ENCODE data around the gene ANO9. TPM values are rescaled to one million over a fixed set of nuclear protein-coding genes. Genes with fewer than 3 reads are reported as not detected.
"Not testable (repeated sequence)": the region's sequence is repeated elsewhere in the genome, so short reads cannot be mapped to it uniquely, and the experiment has no call there.

The ANO9 gene
- total RNA-seq, 1 experiment from 2014 or later = 16.6 TPM

- peaks cover 12% of the 10 kb centered on the region; the same call in 1 of the 2 replicates for H4K20me1 ChIP-seq (ENCODE audit: low read length)
- no peak overlapping the region for H3K27ac ChIP-seq (ENCODE audit: low read length)
- H3K4me3 ChIP-seq (ENCODE audit: low read length) = no peak overlapping the region
- intact Hi-C loops (cut with micrococcal nuclease) = loop anchor here (10.0 kb wide), 1 partner anchor 53 kb away; the partner anchor contains the start of gene ANO9
- H3K9ac ChIP-seq (ENCODE audit: low read length) = no peak overlapping the region
- BruUV-seq (replicated peaks) = no TSS peak
- H3K36me3 ChIP-seq (ENCODE audit: low read depth, low read length) = 0 out of 2 replicates have a peak, but pooled peaks cover 1% of the 10 kb centered on the region
- H3K4me1 ChIP-seq (ENCODE audit: insufficient read depth, low read length) = peaks cover 19% of the 10 kb centered on the region
- no peaks in the 10 kb centered on the region for H3K27me3 ChIP-seq (ENCODE audit: low read length)
- no peaks in the 10 kb centered on the region for H3F3A ChIP-seq (ENCODE audit: low read length, unreplicated experiment)
- H3K9me2 ChIP-seq (replicated peaks; ENCODE audit: low read length) = no peaks in the 10 kb centered on the region
- no peak for TF ChIP-seq EZH2phosphoT487 (IDR thresholded peaks at IDR 0.05; ENCODE audit: borderline replicate concordance, low read length)
- TF ChIP-seq, protein P1, sequence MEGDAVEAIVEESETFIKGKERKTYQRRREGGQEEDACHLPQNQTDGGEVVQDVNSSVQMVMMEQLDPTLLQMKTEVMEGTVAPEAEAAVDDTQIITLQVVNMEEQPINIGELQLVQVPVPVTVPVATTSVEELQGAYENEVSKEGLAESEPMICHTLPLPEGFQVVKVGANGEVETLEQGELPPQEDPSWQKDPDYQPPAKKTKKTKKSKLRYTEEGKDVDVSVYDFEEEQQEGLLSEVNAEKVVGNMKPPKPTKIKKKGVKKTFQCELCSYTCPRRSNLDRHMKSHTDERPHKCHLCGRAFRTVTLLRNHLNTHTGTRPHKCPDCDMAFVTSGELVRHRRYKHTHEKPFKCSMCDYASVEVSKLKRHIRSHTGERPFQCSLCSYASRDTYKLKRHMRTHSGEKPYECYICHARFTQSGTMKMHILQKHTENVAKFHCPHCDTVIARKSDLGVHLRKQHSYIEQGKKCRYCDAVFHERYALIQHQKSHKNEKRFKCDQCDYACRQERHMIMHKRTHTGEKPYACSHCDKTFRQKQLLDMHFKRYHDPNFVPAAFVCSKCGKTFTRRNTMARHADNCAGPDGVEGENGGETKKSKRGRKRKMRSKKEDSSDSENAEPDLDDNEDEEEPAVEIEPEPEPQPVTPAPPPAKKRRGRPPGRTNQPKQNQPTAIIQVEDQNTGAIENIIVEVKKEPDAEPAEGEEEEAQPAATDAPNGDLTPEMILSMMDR (conservative IDR thresholded peaks at IDR 0.05; ENCODE audit: low read depth, low read length) = no peak
- TF ChIP-seq EZH2 (IDR thresholded peaks at IDR 0.05; ENCODE audit: low read length, unreplicated experiment) = no peak
- no peak overlapping the region for H3K4me2 ChIP-seq (ENCODE audit: low read length)
- no peak for DNase-seq
- ChIA-PET POLR2A (ENCODE audit: unreplicated experiment) (no interaction called here), CTCF (no interaction called here)
- H2AFZ ChIP-seq (ENCODE audit: low read length) = no peak overlapping the region
- no peak for ATAC-seq
- no peaks in the 10 kb centered on the region for H3K9me3 ChIP-seq (ENCODE audit: low read length)
- H3K79me2 ChIP-seq (ENCODE audit: low read length) = peaks cover 29% of the 10 kb centered on the region
Measured at GRCh38 chr11:391117-392017, 50.4 kb downstream of the ANO9 start.

GRCh38 chr11:390175-390574 lies 51.6 kb downstream of the ANO9 start:
- DNase-seq (peak; percentile 23), ATAC-seq (no peak)
- BruUV-seq (replicated peaks) = no TSS peak
- CTCF ChIA-PET = no interaction called here
- Histone ChIP-seq H4K20me1 (ENCODE audit: low read length) (0 out of 2 replicates have a peak, but pooled peaks cover under 1% of the 10 kb centered on the region), H3K79me2 (ENCODE audit: low read length) (peaks cover 17% of the 10 kb centered on the region), H3K9me3 (ENCODE audit: low read length) (no peaks in the 10 kb centered on the region), H3F3A (ENCODE audit: low read length, unreplicated experiment) (no peaks in the 10 kb centered on the region), H2AFZ (ENCODE audit: low read length) (no peak overlapping the region), H3K4me3 (ENCODE audit: low read length) (no peak overlapping the region), H3K4me2 (ENCODE audit: low read length) (no peak overlapping the region), H3K9me2 (replicated peaks; ENCODE audit: low read length) (no peaks in the 10 kb centered on the region), H3K27me3 (ENCODE audit: low read length) (no peaks in the 10 kb centered on the region), H3K36me3 (ENCODE audit: low read depth, low read length) (no peaks in the 10 kb centered on the region), H3K9ac (ENCODE audit: low read length) (no peak overlapping the region), H3K27ac (ENCODE audit: low read length) (no peak overlapping the region), H3K4me1 (ENCODE audit: insufficient read depth, low read length) (peaks cover 12% of the 10 kb centered on the region)
- POLR2A ChIA-PET (ENCODE audit: unreplicated experiment) = no interaction called here
- intact Hi-C loops (cut with micrococcal nuclease) = loop anchor here (10.0 kb wide), 1 partner anchor 55 kb away; the partner anchor contains the start of gene ANO9
- TF ChIP-seq EZH2 (IDR thresholded peaks at IDR 0.05; ENCODE audit: low read length, unreplicated experiment) = no peak
- TF ChIP-seq, protein P1 (conservative IDR thresholded peaks at IDR 0.05; ENCODE audit: low read depth, low read length) = peak; percentile 47
- no peak for TF ChIP-seq EZH2phosphoT487 (IDR thresholded peaks at IDR 0.05; ENCODE audit: borderline replicate concordance, low read length)

DNA sequence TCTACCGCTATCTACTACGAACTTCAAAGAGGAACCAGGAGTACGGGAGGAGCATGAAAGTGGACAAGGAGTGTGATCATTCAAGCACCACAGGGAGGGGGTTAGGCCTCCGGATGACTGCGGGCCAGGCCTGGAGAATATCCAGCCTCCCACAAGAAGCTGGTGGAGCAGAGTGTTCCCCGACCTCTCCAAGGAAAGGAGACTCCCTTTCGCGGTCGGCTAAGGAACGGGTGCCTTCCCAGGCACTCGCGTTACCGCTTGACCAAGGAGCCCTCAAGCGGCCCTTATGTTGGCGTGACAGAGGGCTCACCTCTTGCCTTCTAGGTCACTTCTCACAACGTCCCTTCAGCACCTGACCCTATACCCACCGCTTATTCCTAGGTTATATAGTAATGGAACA lies 52.4 kb downstream of the ANO9 start:
- H2AFZ ChIP-seq (ENCODE audit: low read length); POLR2A ChIA-PET (ENCODE audit: unreplicated experiment); DNase-seq; H3K9me3 ChIP-seq (ENCODE audit: low read length); intact Hi-C loops (cut with micrococcal nuclease); H3K4me3 ChIP-seq (ENCODE audit: low read length); ATAC-seq; H3K36me3 ChIP-seq (ENCODE audit: low read depth, low read length); CTCF ChIA-PET; H3K4me2 ChIP-seq (ENCODE audit: low read length); H3K27me3 ChIP-seq (ENCODE audit: low read length); H3K79me2 ChIP-seq (ENCODE audit: low read length); H3K27ac ChIP-seq (ENCODE audit: low read length); H3K9me2 ChIP-seq (replicated peaks; ENCODE audit: low read length); H3K9ac ChIP-seq (ENCODE audit: low read length); H3F3A ChIP-seq (ENCODE audit: low read length, unreplicated experiment); BruUV-seq (replicated peaks); H4K20me1 ChIP-seq (ENCODE audit: low read length): not testable (repeated sequence)
- peaks cover 12% of the 10 kb centered on the region for H3K4me1 ChIP-seq (ENCODE audit: insufficient read depth, low read length)
